ENCODE measurements around the gene STAP1. TPM values are rescaled to one million over a fixed set of nuclear protein-coding genes. Genes with fewer than 3 reads are reported as not detected.

STAP1 gene
- total and polyA plus RNA-seq, 2 of the 8 experiments (the other 6 are each of a cell fraction or from before 2014, with no cell fraction given) = not detected

DNA sequence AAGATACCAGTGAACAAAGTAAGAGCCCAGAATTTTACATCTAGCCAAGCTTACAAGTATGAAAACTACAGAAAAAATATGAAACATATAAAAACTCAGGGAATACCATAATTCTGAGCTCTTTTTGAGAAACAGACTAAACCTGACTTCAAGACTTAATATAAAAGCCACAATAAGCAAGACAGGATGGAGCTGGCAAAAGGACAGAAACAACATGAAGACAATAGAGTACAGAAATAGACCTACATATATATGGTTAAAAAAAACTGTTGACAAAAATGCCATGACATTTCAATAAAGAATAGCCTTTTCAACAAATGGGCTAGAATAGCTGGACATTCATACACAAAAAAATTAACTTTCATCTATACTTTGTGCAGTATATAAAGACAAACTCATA, 93.0 kb downstream of the STAP1 start:
- Histone ChIP-seq H3K4me1 (replicated peaks in 1 of 4; ENCODE audit: control insufficient read depth in 3 of 4, insufficient read depth in 4 of 4, low read length in 3 of 4) (no peaks in the 10 kb centered on the region), H3K27ac (ENCODE audit: low read depth, low read length) (no peak overlapping the region), H3K4ac (replicated peaks; ENCODE audit: insufficient read length, low read depth, low read length) (no peak overlapping the region), H2BK15ac (ENCODE audit: low read length) (no peak overlapping the region), H3K79me2 (ENCODE audit: control insufficient read depth in 1 of 2, insufficient read depth in 2 of 2, low read length in 2 of 2) (no peaks in the 10 kb centered on the region), H3K14ac (ENCODE audit: insufficient read length) (no peak overlapping the region), H2BK12ac (ENCODE audit: low read depth, low read length) (no peak overlapping the region), H3K23ac (ENCODE audit: insufficient read length) (no peak overlapping the region), H3K56ac (replicated peaks; ENCODE audit: insufficient read length, low read depth, low read length) (no peak overlapping the region), H3K9me3 (ENCODE audit: insufficient read depth in 2 of 2, low read depth in 1 of 2, low read length in 1 of 2) (no peaks in the 10 kb centered on the region), H3K23me2 (ENCODE audit: low read depth, low read length) (no peaks in the 10 kb centered on the region), H3K27me3 (replicated peaks in 1 of 4; ENCODE audit: control insufficient read depth in 3 of 4, extremely low read depth in 1 of 4, insufficient read depth in 3 of 4, low read length in 3 of 4) (no peaks in the 10 kb centered on the region), H3K79me1 (ENCODE audit: low read depth, low read length) (no peaks in the 10 kb centered on the region), H2BK120ac (replicated peaks; ENCODE audit: low read depth, low read length) (no peak overlapping the region), H4K8ac (ENCODE audit: extremely low read depth, insufficient read depth, low read length) (no peak overlapping the region), H3K36me3 (ENCODE audit: control insufficient read depth in 2 of 4, insufficient read depth in 4 of 4, low read length in 3 of 4) (no peaks in the 10 kb centered on the region; a peak in 3 of 8 replicates), H2AFZ (ENCODE audit: low read length) (no peak overlapping the region), H3K18ac (ENCODE audit: extremely low read depth, low read length) (no peak overlapping the region), H3K9ac (replicated peaks in 1 of 4; ENCODE audit: extremely low read depth in 1 of 4, low read depth in 3 of 4, low read length in 3 of 4) (peak overlapping the region in 1 of 4 experiments; percentile 34; a peak in 1 of 7 replicates), H2AK5ac (ENCODE audit: low read depth, low read length) (no peak overlapping the region), H3K4me2 (ENCODE audit: insufficient read depth in 1 of 2, low read depth in 2 of 2, low read length in 2 of 2) (no peak overlapping the region), H2BK5ac (ENCODE audit: low read depth, low read length) (no peak overlapping the region), H4K91ac (replicated peaks; ENCODE audit: insufficient read length, low read length) (no peak overlapping the region), H4K20me1 (replicated peaks in 1 of 2; ENCODE audit: control insufficient read depth in 1 of 2, insufficient read depth in 2 of 2, low read length in 2 of 2) (no peaks in the 10 kb centered on the region), H4K5ac (ENCODE audit: insufficient read length, low read depth, low read length) (no peak overlapping the region), H3K4me3 (ENCODE audit: extremely low read depth in 1 of 4, insufficient read depth in 2 of 4, low read depth in 3 of 4, low read length in 4 of 4) (no peak overlapping the region), H2BK20ac (ENCODE audit: low read length) (no peak overlapping the region)
- DNase-seq (ENCODE audit: low read depth in 1 of 2, low spot score in 2 of 2) (no peak), FAIRE-seq (no peak)
- ChIA-PET CTCF (ENCODE audit: partially characterized antibody) (interaction anchor here (1.2 kb wide), 1 partner anchor 10 kb away, joined by 3 read pairs; no protein-coding TSS in a partner anchor), POLR2A (ENCODE audit: partially characterized antibody) (interaction anchor here (1.8 kb wide), 1 partner anchor 107 kb away, joined by 5 read pairs; the partner anchor contains the start of gene CENPC)
- TF ChIP-seq HDAC2 (IDR thresholded peaks at IDR 0.05; ENCODE audit: borderline replicate concordance in 1 of 2, low read depth in 2 of 2, low read length in 2 of 2) = no peak
- TF ChIP-seq, protein P1, sequence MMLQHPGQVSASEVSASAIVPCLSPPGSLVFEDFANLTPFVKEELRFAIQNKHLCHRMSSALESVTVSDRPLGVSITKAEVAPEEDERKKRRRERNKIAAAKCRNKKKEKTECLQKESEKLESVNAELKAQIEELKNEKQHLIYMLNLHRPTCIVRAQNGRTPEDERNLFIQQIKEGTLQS (IDR thresholded peaks at IDR 0.05; ENCODE audit: insufficient read depth, low read depth, low read length) = no peak
- TF ChIP-seq, protein P2, sequence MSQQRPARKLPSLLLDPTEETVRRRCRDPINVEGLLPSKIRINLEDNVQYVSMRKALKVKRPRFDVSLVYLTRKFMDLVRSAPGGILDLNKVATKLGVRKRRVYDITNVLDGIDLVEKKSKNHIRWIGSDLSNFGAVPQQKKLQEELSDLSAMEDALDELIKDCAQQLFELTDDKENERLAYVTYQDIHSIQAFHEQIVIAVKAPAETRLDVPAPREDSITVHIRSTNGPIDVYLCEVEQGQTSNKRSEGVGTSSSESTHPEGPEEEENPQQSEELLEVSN (IDR thresholded peaks at IDR 0.05) = no peak
- TF ChIP-seq PHF8 (conservative IDR thresholded peaks at IDR 0.05; ENCODE audit: low read depth, low read length) = no peak
- TF ChIP-seq TAF7 (optimal IDR thresholded peaks at IDR 0.05; ENCODE audit: borderline replicate concordance, low read depth, low read length) = no peak
- no peak for TF ChIP-seq SRF (IDR thresholded peaks at IDR 0.05; ENCODE audit: low read depth, low read length)
- no peak for TF ChIP-seq GABPA (IDR thresholded peaks at IDR 0.05; ENCODE audit: borderline replicate concordance, insufficient read depth, low read length)
- TF ChIP-seq JUN (IDR thresholded peaks at IDR 0.05; ENCODE audit: low read depth, low read length) = no peak
- TF ChIP-seq POLR2A (IDR thresholded peaks at IDR 0.05; ENCODE audit: control extremely low read depth in 1 of 2, low read depth in 2 of 2, low read length in 2 of 2) = no peak
- TF ChIP-seq SIN3A (conservative IDR thresholded peaks at IDR 0.05 in 1 of 2, IDR thresholded peaks at IDR 0.05 in 1 of 2; ENCODE audit: low read depth in 1 of 2, low read length in 2 of 2) = no peak
- TF ChIP-seq KDM4A (IDR thresholded peaks at IDR 0.05; ENCODE audit: low read depth, low read length, severe bottlenecking) = no peak
- no peak for TF ChIP-seq SAP30 (IDR thresholded peaks at IDR 0.05; ENCODE audit: insufficient read depth, insufficient replicate concordance, low read length)

Measured in H1 (cell line).